ENCODE measurements around the gene DGKH.

GRCh38 chr13:42039946-42040729 is 8.3 kb upstream of the DGKH start:
- TF ChIP-seq POLR2A (IDR thresholded peaks at IDR 0.05; ENCODE audit: low read depth, low read length) = peak; percentile 98
- peak; percentile 89; the same call in 1 of the 2 replicates for TF ChIP-seq POLR2AphosphoS5 (IDR thresholded peaks at IDR 0.05; ENCODE audit: low read depth, low read length)
